Measurements from ENCODE around the gene RAET1G.

DNA sequence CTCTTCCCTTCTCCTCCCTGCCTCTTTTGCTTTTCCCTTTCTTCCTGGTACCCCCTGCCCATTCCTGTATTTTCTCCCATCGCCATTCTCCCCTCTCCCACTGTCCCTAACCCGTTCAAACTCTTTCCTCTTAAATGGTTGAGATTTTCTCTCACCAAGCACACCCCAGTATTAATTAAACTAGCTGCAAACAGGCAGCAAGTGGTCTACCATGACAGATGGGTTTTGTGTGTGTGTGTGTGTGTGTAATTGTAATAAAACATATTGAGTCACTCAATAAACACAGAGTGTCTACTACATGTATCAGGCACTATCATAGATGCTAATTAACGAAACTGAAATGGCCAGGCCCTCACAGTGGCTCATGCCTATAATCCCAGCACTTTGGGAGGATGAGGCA lies 31.7 kb downstream of the RAET1G start:
- TF ChIP-seq USF2 (IDR thresholded peaks at IDR 0.05), result no peak
- no peak for TF ChIP-seq EP300 (IDR thresholded peaks at IDR 0.05)
